SU-DHL-6 (cell line): ENCODE measurements around the gene ATP5MG.

Experiments
- CTCF ChIP-seq: fragments of 200-600 bp; sonication (generic); IDR thresholded peaks from one replicate; pipeline ENCODE4 v1.5.1; 2017; ENCODE audit warnings: antibody characterized with exemption, mild to moderate bottlenecking, low read length, moderate library complexity; ENCODE audit not compliant: insufficient read depth, poor library complexity, severe bottlenecking
- EZH2phosphoT487 ChIP-seq: fragments of 200-600 bp; sonication (generic), shearing (Covaris generic); conservative IDR thresholded peaks from 2 replicates; pipeline ENCODE4 v1.6.1; 2018; ENCODE audit warnings: mild to moderate bottlenecking, antibody characterized with exemption, low read length, moderate library complexity, mixed read lengths

GRCh38 chr11:118406599-118407166 is 5.3 kb downstream of the ATP5MG start:
- TF ChIP-seq CTCF (no peak), EZH2phosphoT487 (no peak)
